ENCODE measurements around the gene CCL14.

- TF ChIP-seq GATA2 (IDR thresholded peaks at IDR 0.05; ENCODE audit: low read depth, low read length): no peak
- no peak for TF ChIP-seq GATA3 (IDR thresholded peaks at IDR 0.05; ENCODE audit: low read depth, low read length)
These were observed 49.7 kb upstream of the CCL14 start for GRCh38 chr17:36036235-36036634.

All from SH-SY5Y (cell line).